ENCODE measurements around the gene SESN3. TPM values are rescaled to one million over a fixed set of nuclear protein-coding genes. Genes with fewer than 3 reads are reported as not detected.

The SESN3 gene
- total RNA-seq, 5 donors from 2014 or later (not counting 1 experiment from before 2014, with no cell fraction given): 61.5 to 150 (median 132) TPM

- Mint-ChIP-seq H3K4me3 (no peak overlapping the region), H3K9me3 (no peaks in the 10 kb centered on the region), H3K4me1 (peaks cover 0 to 7% (median under 1%) of the 10 kb centered on the region in 3 donors), H3K36me3 (no peaks in the 10 kb centered on the region), H3K27ac (no peak overlapping the region), H3K27me3 (no peaks in the 10 kb centered on the region)
- Histone ChIP-seq H3K9me3 (no peaks in the 10 kb centered on the region), H3K4me3 (ENCODE audit: control insufficient read depth in 1 of 2, extremely low read depth in 1 of 2, low read length in 1 of 2) (no peak overlapping the region), H3K36me3 (ENCODE audit: control insufficient read depth in 2 of 2, extremely low read depth in 1 of 2, insufficient read depth in 1 of 2, low read length in 1 of 2) (no peaks in the 10 kb centered on the region), H3K27ac (ENCODE audit: low read length) (no peak overlapping the region), H3K4me1 (ENCODE audit: control insufficient read depth in 1 of 2, extremely low read depth in 1 of 2, insufficient read depth in 2 of 2, low read length in 2 of 2) (no peaks in the 10 kb centered on the region), H3K27me3 (replicated peaks in 1 of 2; ENCODE audit: control insufficient read depth in 2 of 2, extremely low read depth in 1 of 2, insufficient read depth in 2 of 2, low read length in 1 of 2) (no peaks in the 10 kb centered on the region)
- ChIA-PET CTCF (no interaction called here), POLR2A (interaction anchor here in 1 of 2 donors (0.6 kb wide), 1 partner anchor 609 kb away, joined by 4 read pairs; no protein-coding TSS in a partner anchor)
- DNase-seq (no peak), ATAC-seq (replicated peaks in 1 of 4) (no peak)
- WGBS (ENCODE audit: insufficient coverage): no CpG with 5 or more reads among the region's 1 CpG
These were observed 16.2 kb upstream of the SESN3 start for GRCh38 chr11:95247127-95247684.

- ATAC-seq (replicated peaks in 1 of 4) (no peak), DNase-seq (no peak)
- CTCF ChIA-PET: interaction anchor here (0.9 to 1.5 kb wide), 3 partner anchors 9 to 94 kb away, joined by 3 to 4 read pairs (median 3); no protein-coding TSS in a partner anchor
- Mint-ChIP-seq H3K4me3 (no peak overlapping the region), H3K4me1 (peaks cover 0 to 8% (median 0%) of the 10 kb centered on the region in 3 donors), H3K27ac (no peak overlapping the region), H3K27me3 (peaks cover 0 to 2% of the 10 kb centered on the region in 2 donors), H3K36me3 (no peaks in the 10 kb centered on the region), H3K9me3 (no peaks in the 10 kb centered on the region)
- WGBS (ENCODE audit: insufficient coverage): no CpG with 5 or more reads among the region's 1 CpG
- H3K36me3 ChIP-seq (ENCODE audit: control insufficient read depth in 2 of 2, extremely low read depth in 1 of 2, insufficient read depth in 1 of 2, low read length in 1 of 2): no peaks in the 10 kb centered on the region
- no peaks in the 10 kb centered on the region for H3K27me3 ChIP-seq (replicated peaks in 1 of 2; ENCODE audit: control insufficient read depth in 2 of 2, extremely low read depth in 1 of 2, insufficient read depth in 2 of 2, low read length in 1 of 2)
- no peak overlapping the region for H3K4me3 ChIP-seq (ENCODE audit: control insufficient read depth in 1 of 2, extremely low read depth in 1 of 2, low read length in 1 of 2)
- H3K4me1 ChIP-seq (ENCODE audit: control insufficient read depth in 1 of 2, extremely low read depth in 1 of 2, insufficient read depth in 2 of 2, low read length in 2 of 2): no peaks in the 10 kb centered on the region
- POLR2A ChIA-PET: interaction anchor here in 1 of 2 donors (0.5 to 0.8 kb wide), 2 partner anchors 9 to 14 kb away, joined by 3 to 10 read pairs; partner anchors contain the start of gene SESN3
- H3K9me3 ChIP-seq: no peaks in the 10 kb centered on the region
- H3K27ac ChIP-seq (ENCODE audit: low read length): no peak overlapping the region
These were observed 14.6 kb upstream of the SESN3 start for GRCh38 chr11:95245581-95245980.

GRCh38 chr11:95245038-95245437 lies 14.0 kb upstream of the SESN3 start:
- no peak overlapping the region for H3K27ac ChIP-seq (ENCODE audit: low read length)
- H3K36me3 ChIP-seq (ENCODE audit: control insufficient read depth in 2 of 2, extremely low read depth in 1 of 2, insufficient read depth in 1 of 2, low read length in 1 of 2): no peaks in the 10 kb centered on the region
- ATAC-seq (replicated peaks in 1 of 4): no peak
- WGBS (ENCODE audit: insufficient coverage): 75% methylated on average over 2 of the region's 3 CpGs
- no peaks in the 10 kb centered on the region for H3K9me3 ChIP-seq
- Mint-ChIP-seq H3K4me3 (no peak overlapping the region), H3K36me3 (no peaks in the 10 kb centered on the region), H3K4me1 (peaks cover 0 to 8% (median 0%) of the 10 kb centered on the region in 3 donors), H3K27ac (no peak overlapping the region), H3K9me3 (no peaks in the 10 kb centered on the region), H3K27me3 (peaks cover 0 to 2% of the 10 kb centered on the region in 2 donors)
- H3K4me1 ChIP-seq (ENCODE audit: control insufficient read depth in 1 of 2, extremely low read depth in 1 of 2, insufficient read depth in 2 of 2, low read length in 2 of 2): no peaks in the 10 kb centered on the region
- CTCF ChIA-PET: interaction anchor here (0.9 to 1.5 kb wide), 4 partner anchors 8 to 93 kb away, joined by 3 to 4 read pairs (median 3); no protein-coding TSS in a partner anchor
- no peak overlapping the region for H3K4me3 ChIP-seq (ENCODE audit: control insufficient read depth in 1 of 2, extremely low read depth in 1 of 2, low read length in 1 of 2)
- no peaks in the 10 kb centered on the region for H3K27me3 ChIP-seq (replicated peaks in 1 of 2; ENCODE audit: control insufficient read depth in 2 of 2, extremely low read depth in 1 of 2, insufficient read depth in 2 of 2, low read length in 1 of 2)
- DNase-seq: no peak
- POLR2A ChIA-PET: interaction anchor here (0.5 to 0.8 kb wide), 3 partner anchors 9 to 26 kb away, joined by 3 to 10 read pairs (median 6); partner anchors contain the start of gene SESN3 (in 1 of the 2)

- H3K27ac ChIP-seq (ENCODE audit: low read length): no peak overlapping the region
- ChIA-PET CTCF (interaction anchor here in 1 of 2 donors (1.0 kb wide), 1 partner anchor 12 kb away, joined by 9 read pairs; the partner anchor contains the start of gene SESN3), POLR2A (interaction anchor here (0.6 to 1.6 kb wide), 4 partner anchors 10 to 1171 kb away, joined by 3 to 6 read pairs (median 4); no protein-coding TSS in a partner anchor)
- WGBS (ENCODE audit: insufficient coverage): no CpG with 5 or more reads among the region's 2 CpGs
- no peaks in the 10 kb centered on the region for H3K9me3 ChIP-seq
- H3K27me3 ChIP-seq (replicated peaks in 1 of 2; ENCODE audit: control insufficient read depth in 2 of 2, extremely low read depth in 1 of 2, insufficient read depth in 2 of 2, low read length in 1 of 2): no peaks in the 10 kb centered on the region
- ATAC-seq (replicated peaks in 1 of 4) (no peak), DNase-seq (no peak)
- Mint-ChIP-seq H3K4me1 (peaks cover 0 to 6% (median 0%) of the 10 kb centered on the region in 3 donors), H3K27ac (no peak overlapping the region), H3K9me3 (no peaks in the 10 kb centered on the region), H3K4me3 (no peak overlapping the region), H3K27me3 (peaks cover 2 to 3% of the 10 kb centered on the region in 2 donors), H3K36me3 (no peaks in the 10 kb centered on the region)
- no peak overlapping the region for H3K4me3 ChIP-seq (ENCODE audit: control insufficient read depth in 1 of 2, extremely low read depth in 1 of 2, low read length in 1 of 2)
- H3K4me1 ChIP-seq (ENCODE audit: control insufficient read depth in 1 of 2, extremely low read depth in 1 of 2, insufficient read depth in 2 of 2, low read length in 2 of 2): no peaks in the 10 kb centered on the region
- no peaks in the 10 kb centered on the region for H3K36me3 ChIP-seq (ENCODE audit: control insufficient read depth in 2 of 2, extremely low read depth in 1 of 2, insufficient read depth in 1 of 2, low read length in 1 of 2)
These were observed 12.7 kb upstream of the SESN3 start for GRCh38 chr11:95243673-95244072.

GRCh38 chr11:95242845-95243605 lies 12.0 kb upstream of the SESN3 start:
- no peaks in the 10 kb centered on the region for H3K36me3 Mint-ChIP-seq
- POLR2A ChIA-PET: interaction anchor here (0.6 to 1.6 kb wide), 3 partner anchors 10 to 29 kb away, joined by 3 to 6 read pairs (median 3); partner anchors contain the start of gene SESN3 (in 1 of the 2)
- WGBS (ENCODE audit: insufficient coverage): 94% methylated on average over 3 of the region's 6 CpGs
- H3K27me3 Mint-ChIP-seq: peaks cover 2 to 3% of the 10 kb centered on the region in 2 donors
- ATAC-seq (replicated peaks in 1 of 4) (no peak), DNase-seq (no peak)
- Histone ChIP-seq H3K9me3 (no peaks in the 10 kb centered on the region), H3K4me1 (ENCODE audit: control insufficient read depth in 1 of 2, extremely low read depth in 1 of 2, insufficient read depth in 2 of 2, low read length in 2 of 2) (no peaks in the 10 kb centered on the region), H3K36me3 (ENCODE audit: control insufficient read depth in 2 of 2, extremely low read depth in 1 of 2, insufficient read depth in 1 of 2, low read length in 1 of 2) (no peaks in the 10 kb centered on the region), H3K27me3 (replicated peaks in 1 of 2; ENCODE audit: control insufficient read depth in 2 of 2, extremely low read depth in 1 of 2, insufficient read depth in 2 of 2, low read length in 1 of 2) (no peaks in the 10 kb centered on the region), H3K4me3 (ENCODE audit: control insufficient read depth in 1 of 2, extremely low read depth in 1 of 2, low read length in 1 of 2) (no peak overlapping the region), H3K27ac (ENCODE audit: low read length) (no peak overlapping the region)
- no peak overlapping the region for H3K27ac Mint-ChIP-seq
- no peaks in the 10 kb centered on the region for H3K9me3 Mint-ChIP-seq
- CTCF ChIA-PET: interaction anchor here (0.6 to 1.0 kb wide), 4 partner anchors 12 to 1199 kb away, joined by 4 to 9 read pairs (median 4); partner anchors contain the start of gene SESN3 (in 1 of the 2)
- H3K4me3 Mint-ChIP-seq: no peak overlapping the region
- H3K4me1 Mint-ChIP-seq: peaks cover 0 to 6% (median 0%) of the 10 kb centered on the region in 3 donors
